Measurements from ENCODE around the gene GJC1.
"Not testable (repeated sequence)": the region's sequence is repeated elsewhere in the genome, so short reads cannot be mapped to it uniquely, and the experiment has no call there.

Gene GJC1

DNA sequence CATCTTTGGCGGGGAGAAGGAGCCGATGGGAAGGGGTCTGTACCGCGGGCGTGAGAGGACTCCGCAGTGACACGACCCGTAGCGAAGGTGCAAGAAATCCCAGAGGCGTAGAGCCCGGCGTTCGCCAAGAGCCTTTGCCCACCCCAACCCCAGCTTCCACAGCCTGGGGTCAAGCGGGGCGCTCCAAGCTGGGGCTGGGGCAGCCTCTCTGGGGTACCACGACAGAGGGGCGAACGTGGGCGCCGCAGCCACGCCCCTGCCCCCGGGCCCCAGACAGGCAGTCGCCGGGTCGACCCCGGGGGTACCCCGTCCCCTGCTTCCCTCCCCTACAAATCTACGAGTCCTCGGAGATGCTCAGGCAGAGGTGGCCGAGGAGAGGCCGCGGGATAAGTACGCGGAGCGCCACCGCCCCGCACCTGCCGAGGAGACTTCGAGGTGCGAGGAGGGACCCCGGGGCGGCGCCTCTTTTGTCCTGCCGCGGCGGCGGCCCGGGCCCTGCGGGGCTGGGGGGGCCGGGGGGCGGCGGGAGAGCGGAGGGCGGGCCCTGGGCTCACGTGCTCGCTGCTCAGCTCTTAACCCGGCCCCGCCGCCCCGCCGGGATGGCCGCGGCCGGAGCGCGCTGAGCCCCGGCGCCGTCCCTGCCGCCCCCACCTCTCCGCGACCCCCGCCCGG is 71.5 kb downstream of the GJC1 start, which contains the start of gene ADAM11:
ADAM11 (plus strand) TSS at position 575 of the 672 bp plus-strand sequence. CDS start 212 bp downstream, outside the sequence.
- no peak for DNase-seq

DNA sequence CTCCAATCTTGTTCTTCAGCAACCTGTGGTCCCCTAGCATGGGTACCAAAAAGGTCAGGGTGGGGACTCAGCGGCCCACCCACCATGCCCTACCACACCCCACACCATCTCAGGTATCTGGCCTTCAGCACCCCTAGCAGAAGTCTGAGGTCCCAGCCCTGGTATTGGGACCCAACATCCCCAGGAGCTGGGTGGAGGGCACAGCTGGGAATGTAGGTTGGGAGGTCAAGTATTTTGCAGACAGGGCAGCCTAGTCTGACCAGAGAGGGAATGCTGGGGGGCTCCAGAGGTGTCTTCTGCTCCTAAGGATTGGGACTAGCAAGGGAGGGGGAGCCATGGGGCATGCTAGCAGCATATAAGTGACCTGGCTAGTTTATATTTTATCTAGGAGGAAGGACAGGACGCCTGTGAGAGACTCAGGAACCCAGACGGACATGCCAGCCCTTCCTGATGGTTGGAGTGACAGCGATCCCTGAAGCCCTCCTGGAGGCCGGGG is 72.1 kb downstream of the GJC1 start:
- DNase-seq, result no peak

DNA sequence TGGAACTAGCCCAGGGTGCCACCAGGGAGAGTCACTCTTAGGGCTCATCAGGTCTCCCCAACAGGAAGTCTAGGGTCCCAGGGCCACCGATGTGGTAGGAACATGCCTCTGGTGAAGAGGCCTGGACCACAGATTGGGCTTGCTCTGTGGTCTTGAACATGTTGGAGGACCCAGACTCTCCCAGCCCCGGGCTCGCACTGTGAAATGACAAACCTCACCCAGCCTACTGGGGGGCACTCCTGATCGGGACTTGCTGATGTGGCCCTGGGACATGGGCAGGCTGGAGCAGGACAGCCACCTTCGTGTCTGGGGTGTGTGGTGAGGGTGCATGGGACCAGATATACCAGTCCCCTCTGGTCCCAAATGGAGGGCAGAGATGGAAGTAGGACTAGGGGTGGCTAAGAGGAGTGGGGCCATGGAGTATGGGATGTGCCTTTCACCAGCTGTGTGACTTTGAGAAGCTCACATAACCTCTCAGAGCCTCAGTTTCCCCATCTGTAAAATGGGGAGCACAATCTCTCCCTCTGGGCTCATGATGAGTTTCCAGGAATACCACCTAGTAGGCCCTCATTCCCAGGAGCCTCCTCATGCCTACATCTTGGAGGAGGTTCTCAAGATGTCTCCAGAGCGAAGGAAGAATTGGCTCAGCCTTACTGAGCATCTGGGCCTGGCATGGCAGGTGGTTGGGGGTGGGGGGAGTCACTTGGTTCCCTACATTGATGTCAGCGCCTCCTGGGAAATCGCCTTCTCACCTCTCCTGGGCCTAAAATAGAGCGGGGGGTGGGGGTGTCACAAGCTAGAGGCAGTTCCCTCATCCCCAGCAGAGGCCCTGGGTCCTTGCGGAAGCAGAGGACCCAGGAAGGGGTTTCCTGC is 72.8 kb downstream of the GJC1 start:
- no peak for DNase-seq

DNA sequence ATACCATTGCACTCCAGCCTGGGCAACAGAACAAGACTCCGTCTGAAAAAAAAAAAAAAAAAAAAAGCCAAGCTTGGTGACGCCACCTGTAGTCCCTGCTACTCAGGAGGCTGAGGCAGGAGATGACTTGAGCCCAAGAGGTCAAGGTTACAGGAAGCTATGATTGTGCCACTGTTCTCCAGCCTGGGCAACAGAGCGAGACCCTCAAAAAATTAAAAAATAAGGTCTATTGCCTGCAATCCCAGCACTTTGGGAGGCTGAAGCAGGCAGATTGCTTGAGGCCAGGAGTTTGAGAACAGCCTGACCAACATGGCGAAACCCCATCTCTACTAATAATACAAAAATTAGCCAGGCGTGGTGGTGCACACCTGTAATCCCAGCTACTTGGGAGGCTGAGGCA is 74.9 kb downstream of the GJC1 start:
- not testable (repeated sequence) for DNase-seq

DNA sequence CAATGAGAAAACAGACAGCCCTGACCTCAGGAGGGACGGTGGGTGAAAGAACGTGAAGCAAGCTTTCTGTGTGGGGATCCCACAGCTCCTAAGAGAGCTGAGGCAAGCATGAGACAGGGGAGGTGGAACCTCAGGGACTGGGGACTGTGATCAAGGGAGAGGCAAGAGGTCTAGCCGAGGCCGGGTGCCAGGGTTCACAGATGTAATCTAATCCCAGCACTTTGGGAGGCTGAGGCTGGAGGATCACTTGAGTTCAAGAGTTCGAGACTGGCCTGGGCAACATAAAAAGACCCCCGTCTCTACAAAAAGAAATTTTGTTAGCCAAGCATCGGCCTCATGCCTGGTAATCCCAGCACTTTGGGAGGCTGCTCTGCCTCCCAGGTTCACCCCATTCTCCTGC is 75.8 kb downstream of the GJC1 start:
- no peak for DNase-seq

DNA sequence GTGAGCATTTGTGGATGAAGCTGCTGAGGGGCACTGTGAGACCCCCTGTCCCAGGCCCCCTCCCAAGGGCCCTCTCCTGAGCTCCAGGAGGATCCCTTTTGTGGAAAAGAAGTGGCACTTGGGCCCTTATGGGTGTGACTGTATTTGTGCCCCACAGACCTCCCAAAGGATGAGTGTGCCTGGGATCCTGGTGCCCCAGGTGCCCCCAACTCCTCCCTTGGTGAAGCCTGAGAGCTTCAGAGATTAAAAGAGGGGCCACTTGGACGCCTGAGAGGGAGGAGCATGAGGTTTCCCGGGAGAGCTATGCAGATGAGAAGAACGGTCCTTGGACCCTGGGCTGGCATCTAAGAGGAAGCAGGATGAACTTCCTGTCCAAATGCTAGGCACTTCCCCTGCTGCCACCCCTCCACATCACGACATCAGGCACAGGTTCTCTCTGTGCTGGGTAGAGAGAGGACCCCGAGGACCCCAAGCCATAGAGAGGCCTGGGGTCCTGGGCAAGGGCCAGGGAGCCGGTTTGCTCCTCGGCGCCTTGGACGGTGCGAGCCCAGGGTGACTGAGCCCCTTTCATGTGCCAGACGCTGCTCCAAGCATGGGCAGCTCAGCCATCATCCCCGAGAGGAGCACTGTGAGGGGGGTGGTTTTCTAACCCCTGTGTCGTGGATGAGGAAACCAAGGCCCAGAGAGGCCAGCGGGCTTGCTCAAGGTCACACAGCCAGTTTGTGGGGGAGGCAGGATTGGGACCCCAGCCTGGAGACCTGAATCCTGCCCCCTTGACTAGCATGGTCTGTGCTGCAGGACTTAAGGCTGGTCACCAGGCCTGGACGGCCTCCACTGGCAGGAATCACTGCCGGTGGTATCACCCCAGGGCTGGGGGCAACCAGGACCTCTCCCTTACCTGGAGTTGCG is 76.9 kb downstream of the GJC1 start:
- DNase-seq, result no peak

DNA sequence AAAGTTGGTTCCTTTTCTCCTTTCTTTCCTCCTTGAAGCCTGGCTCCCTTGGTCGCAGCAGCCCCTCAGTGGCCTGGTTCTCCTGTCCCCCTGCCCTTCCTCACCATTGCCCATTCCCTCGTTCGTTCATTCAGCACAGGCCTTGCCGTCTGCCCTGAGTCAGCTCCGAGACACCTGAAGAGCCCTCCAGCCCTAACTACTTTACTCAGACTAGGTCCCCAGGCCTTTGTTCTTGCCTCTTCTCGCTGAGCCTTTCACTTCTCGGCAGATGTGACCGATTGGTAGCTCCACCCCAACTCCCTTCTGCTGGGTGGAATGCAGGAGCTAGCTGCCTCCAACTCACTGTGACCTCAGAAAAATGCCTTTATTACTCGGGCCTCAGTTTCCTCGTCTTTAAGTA is 78.3 kb downstream of the GJC1 start:
- DNase-seq, result no peak

DNA sequence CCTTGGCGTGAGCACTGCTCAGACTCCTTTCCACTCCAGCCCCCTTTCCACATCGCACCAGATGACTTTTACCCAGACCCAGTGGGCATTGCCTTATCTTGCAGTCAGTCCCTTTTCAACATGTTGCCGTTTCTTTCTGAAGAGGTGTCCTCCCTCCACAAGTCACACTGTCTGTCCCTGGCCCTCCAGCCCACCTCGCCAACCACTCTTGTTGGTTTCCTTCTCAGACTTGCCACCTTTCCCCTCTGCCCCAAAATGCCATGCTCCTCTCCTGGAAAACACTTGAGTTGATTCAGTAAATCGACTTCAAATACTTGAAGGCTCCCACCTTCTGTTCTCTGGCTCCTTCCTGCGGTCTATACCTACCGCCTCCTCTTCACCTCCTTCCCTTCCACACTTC is 78.8 kb downstream of the GJC1 start:
- DNase-seq, result no peak

DNA sequence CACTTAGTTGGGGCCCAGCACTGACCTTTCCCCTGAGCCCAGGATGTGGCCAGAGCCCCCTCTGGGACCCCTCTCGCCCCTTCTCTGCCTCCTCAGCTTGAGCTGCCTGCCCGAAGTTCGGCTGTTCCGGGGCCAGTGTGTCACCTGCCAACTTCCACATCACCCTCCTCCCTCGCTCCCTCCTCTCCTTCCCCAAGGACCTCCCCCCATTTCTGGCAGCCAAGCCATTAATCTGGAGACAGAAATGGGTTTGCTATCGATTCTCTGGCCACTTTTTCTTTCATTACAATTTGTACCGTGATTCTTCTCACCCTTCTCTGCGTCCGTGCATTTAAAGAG is 80.1 kb downstream of the GJC1 start:
- DNase-seq, result no peak

DNA sequence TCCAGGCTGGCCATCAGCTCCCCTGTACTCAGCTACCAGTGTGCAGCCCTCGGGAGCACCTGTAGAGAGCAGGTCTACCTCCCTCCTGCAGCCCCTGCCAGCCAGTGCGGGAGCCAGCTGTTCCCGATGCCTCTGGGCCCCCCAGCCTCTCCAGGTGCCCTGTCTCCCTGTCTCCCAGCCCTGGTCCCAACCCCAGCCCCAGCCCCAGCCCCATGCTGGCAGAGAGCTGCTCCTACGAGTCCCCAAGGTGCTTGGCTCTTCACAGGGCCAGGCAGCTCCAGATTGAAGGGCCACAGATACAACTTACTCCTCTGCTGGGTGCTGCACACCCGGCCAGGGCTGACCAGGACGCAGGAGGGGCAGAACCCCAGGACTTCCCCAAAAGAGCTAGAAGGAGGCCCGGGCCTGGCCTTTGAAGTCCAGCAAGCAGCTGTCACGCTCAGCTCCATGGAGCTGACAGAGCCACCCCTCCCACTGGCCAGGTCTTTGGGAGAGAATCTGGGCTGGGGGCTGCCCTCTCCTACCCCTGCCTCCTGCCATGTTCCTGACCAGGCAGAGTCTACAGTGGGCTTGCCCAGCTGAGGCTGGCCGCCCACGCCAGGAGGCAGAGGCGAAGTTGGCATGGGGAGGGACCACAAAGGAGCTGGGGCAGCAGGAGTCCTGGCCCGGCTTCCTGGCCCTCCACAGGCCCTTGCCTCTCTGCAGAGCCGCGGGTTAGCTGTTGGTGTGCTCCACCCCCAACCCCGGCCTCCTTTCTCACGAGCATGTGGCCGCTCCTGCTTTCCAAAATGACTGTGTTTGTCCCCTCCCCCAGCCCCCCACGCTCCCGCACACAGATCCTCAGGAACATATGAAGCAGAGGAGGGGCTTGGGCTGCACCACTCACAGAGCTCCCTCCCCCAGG is 80.8 kb downstream of the GJC1 start:
- no peak for DNase-seq
